Neuronal stem cell (in vitro differentiated cells): ENCODE measurements around the gene ERO1B.

Experiments
- DNase-seq: peaks from one replicate; pipeline ENCODE4 v3.0.0-alpha.2; 2013; ENCODE audit warnings: low spot score
- H2AFZ ChIP-seq: one replicate; pipeline ENCODE4 v1.6.1; 2013; ENCODE audit warnings: mild to moderate bottlenecking, low read length, inconsistent platforms
- H2AK5ac ChIP-seq: 2 replicates; pipeline ENCODE4 v1.6.1; 2013; ENCODE audit warnings: low read depth, mild to moderate bottlenecking, inconsistent platforms, low read length, moderate library complexity, mixed read lengths
- H2BK120ac ChIP-seq: 2 replicates; pipeline ENCODE4 v1.6.1; 2013; ENCODE audit warnings: low read depth, mild to moderate bottlenecking, inconsistent platforms, low read length, moderate library complexity, mixed read lengths
- H2BK12ac ChIP-seq: one replicate; pipeline ENCODE4 v1.6.1; 2013; ENCODE audit warnings: low read length, inconsistent platforms
- H2BK15ac ChIP-seq: 2 replicates; pipeline ENCODE4 v1.6.1; 2013; ENCODE audit warnings: mild to moderate bottlenecking, low read length, inconsistent platforms, mixed read lengths
- H2BK5ac ChIP-seq: one replicate; pipeline ENCODE4 v1.6.1; 2013; ENCODE audit warnings: inconsistent platforms, mild to moderate bottlenecking, low read length, moderate library complexity
- H3K14ac ChIP-seq: one replicate; pipeline ENCODE4 v1.6.1; 2013; ENCODE audit warnings: low read length, inconsistent platforms
- H3K18ac ChIP-seq: 2 replicates; pipeline ENCODE4 v1.6.1; 2013; ENCODE audit warnings: low read length, inconsistent platforms
- H3K23ac ChIP-seq: 2 replicates; pipeline ENCODE4 v1.6.1; 2013; ENCODE audit warnings: low read depth, mild to moderate bottlenecking, mixed read lengths, low read length, inconsistent platforms; ENCODE audit not compliant: poor library complexity
- H3K27ac ChIP-seq: replicated peaks from 3 replicates; pipeline ENCODE4 v1.5.1; 2013; ENCODE audit warnings: low read length, inconsistent platforms
- H3K27me3 ChIP-seq, 3 experiments: 2 replicates each; pipeline ENCODE4 v1.6.1; 2013; ENCODE audit warnings: low read length in 3 of 3, mild to moderate bottlenecking in 2 of 3, inconsistent platforms in 1 of 3, low read depth in 1 of 3, mixed read lengths in 1 of 3, moderate library complexity in 1 of 3; ENCODE audit not compliant: control insufficient read depth in 3 of 3, insufficient read depth in 3 of 3
- H3K36me3 ChIP-seq, 2 donors: replicated peaks in 1 of 2; 2 replicates each; pipeline ENCODE4 v1.6.1; 2013; ENCODE audit warnings: low read length in 2 of 2; ENCODE audit not compliant: control insufficient read depth in 2 of 2, insufficient read depth in 2 of 2
- H3K4ac ChIP-seq: 2 replicates; pipeline ENCODE4 v1.6.1; 2013; ENCODE audit warnings: inconsistent platforms, mild to moderate bottlenecking, low read length, moderate library complexity
- H3K4me1 ChIP-seq, 2 donors: 1 replicate in 1 of 2; 2 replicates in 1 of 2; pipeline ENCODE4 v1.6.1; 2013; ENCODE audit warnings: low read length in 2 of 2, low read depth in 1 of 2; ENCODE audit not compliant: control insufficient read depth in 2 of 2, insufficient read depth in 1 of 2
- H3K4me2 ChIP-seq: one replicate; pipeline ENCODE4 v1.6.1; 2013; ENCODE audit warnings: mild to moderate bottlenecking, low read length, inconsistent platforms; ENCODE audit not compliant: insufficient read depth, poor library complexity, severe bottlenecking
- H3K4me3 ChIP-seq, 2 donors: 2 replicates each; pipeline ENCODE4 v1.5.1; 2013; ENCODE audit warnings: low read length in 2 of 2, mild to moderate bottlenecking in 2 of 2, inconsistent platforms in 1 of 2, moderate library complexity in 1 of 2
- H3K79me1 ChIP-seq: one replicate; pipeline ENCODE4 v1.6.1; 2013; ENCODE audit warnings: low read depth, mild to moderate bottlenecking, inconsistent platforms, low read length, moderate library complexity
- H3K9ac ChIP-seq: one replicate; pipeline ENCODE4 v1.6.1; 2013; ENCODE audit warnings: mild to moderate bottlenecking, low read depth, low read length, inconsistent platforms; ENCODE audit not compliant: poor library complexity
- H3K9me3 ChIP-seq, 2 donors: replicated peaks in 1 of 2; 2 replicates each; pipeline versions ENCODE3 to v1.6.1; 2013; ENCODE audit warnings: low read length in 2 of 2, mild to moderate bottlenecking in 2 of 2, inconsistent platforms in 1 of 2, low read depth in 1 of 2, mixed read lengths in 1 of 2, moderate library complexity in 1 of 2; ENCODE audit not compliant: control insufficient read depth in 2 of 2, insufficient read depth in 1 of 2
- H4K8ac ChIP-seq: one replicate; pipeline ENCODE4 v1.6.1; 2013; ENCODE audit warnings: low read depth, mild to moderate bottlenecking, inconsistent platforms, low read length, moderate library complexity
- H4K91ac ChIP-seq: one replicate; pipeline ENCODE4 v1.6.1; 2013; ENCODE audit warnings: low read length, low read depth, mild to moderate bottlenecking, inconsistent platforms; ENCODE audit not compliant: poor library complexity
- WGBS, 2 donors: extraction: QIAGEN DNeasy Blood & Tissue Kit; methylation state at CpG; one replicate each; pipeline ENCODE4 v1.1.7; 2013; ENCODE audit warnings: missing lambda C conversion rate in 2 of 2, mixed read lengths in 1 of 2; ENCODE audit not compliant: insufficient read length in 2 of 2, insufficient replicate concordance in 1 of 2; ENCODE audit errors: extremely low coverage in 2 of 2; 5-methylcytosine and 5-hydroxymethylcytosine counted together

The ERO1B gene

GRCh38 chr1:236269439-236269838, 12.3 kb downstream of the ERO1B start:
- Histone ChIP-seq H4K8ac (no peak overlapping the region), H3K9me3 (no peaks in the 10 kb centered on the region), H2BK5ac (no peak overlapping the region), H3K23ac (no peak overlapping the region), H4K91ac (no peak overlapping the region), H2AFZ (no peak overlapping the region), H3K27me3 (no peaks in the 10 kb centered on the region), H3K36me3 (no peaks in the 10 kb centered on the region), H2BK12ac (no peak overlapping the region), H3K27ac (no peak overlapping the region), H3K14ac (no peak overlapping the region), H2BK15ac (no peak overlapping the region), H3K79me1 (no peaks in the 10 kb centered on the region), H3K4me1 (no peaks in the 10 kb centered on the region), H2BK120ac (no peak overlapping the region), H3K18ac (no peak overlapping the region), H3K4me2 (no peak overlapping the region), H3K4ac (no peak overlapping the region), H3K4me3 (no peak overlapping the region), H2AK5ac (no peak overlapping the region), H3K9ac (no peak overlapping the region)
- DNase-seq: no peak

- Histone ChIP-seq H3K27me3 (no peaks in the 10 kb centered on the region), H3K14ac (no peak overlapping the region), H4K8ac (no peak overlapping the region), H3K18ac (no peak overlapping the region), H4K91ac (no peak overlapping the region), H2BK15ac (no peak overlapping the region), H3K4me2 (no peak overlapping the region), H2AK5ac (no peak overlapping the region), H2AFZ (no peak overlapping the region), H2BK12ac (no peak overlapping the region), H3K4me3 (no peak overlapping the region), H3K27ac (no peak overlapping the region), H3K79me1 (no peaks in the 10 kb centered on the region), H3K4ac (no peak overlapping the region), H3K23ac (no peak overlapping the region), H3K9ac (no peak overlapping the region), H2BK120ac (no peak overlapping the region), H2BK5ac (no peak overlapping the region), H3K9me3 (no peaks in the 10 kb centered on the region), H3K4me1 (no peaks in the 10 kb centered on the region), H3K36me3 (no peaks in the 10 kb centered on the region)
- no peak for DNase-seq
Observed at GRCh38 chr1:236261898-236262297, 19.9 kb downstream of the ERO1B start.

DNA sequence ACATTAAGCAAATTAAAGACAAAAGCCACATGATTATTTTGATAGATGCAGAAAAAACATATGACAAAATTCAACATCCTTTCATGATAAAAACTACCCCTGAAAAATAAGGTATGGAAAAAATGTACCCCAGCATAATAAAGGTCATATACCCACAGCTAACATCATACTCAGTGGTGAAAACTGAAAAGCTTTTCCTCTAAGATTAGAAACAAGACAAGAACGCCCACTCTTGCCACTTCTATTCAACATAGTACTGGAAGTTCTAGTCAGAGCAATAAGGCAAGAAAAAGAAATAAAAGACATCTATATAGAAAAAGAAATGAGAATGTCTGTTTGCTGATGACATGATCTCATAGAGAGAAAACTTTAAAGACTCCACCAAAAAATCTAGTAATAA, 20.7 kb downstream of the ERO1B start:
- H2AK5ac ChIP-seq: no peak overlapping the region
- no peak overlapping the region for H2BK120ac ChIP-seq
- no peak overlapping the region for H2BK15ac ChIP-seq
- no peaks in the 10 kb centered on the region for H3K79me1 ChIP-seq
- DNase-seq: no peak
- H2AFZ ChIP-seq: no peak overlapping the region
- no peak overlapping the region for H3K9ac ChIP-seq
- H4K91ac ChIP-seq: no peak overlapping the region
- H4K8ac ChIP-seq: no peak overlapping the region
- H3K4me3 ChIP-seq: no peak overlapping the region
- H3K9me3 ChIP-seq: no peaks in the 10 kb centered on the region
- H3K4ac ChIP-seq: no peak overlapping the region
- H3K18ac ChIP-seq: no peak overlapping the region
- H3K4me2 ChIP-seq: no peak overlapping the region
- no CpG with 5 or more reads among the region's 1 CpG for WGBS, 2 donors
- no peak overlapping the region for H2BK5ac ChIP-seq
- H3K27me3 ChIP-seq: no peaks in the 10 kb centered on the region
- H2BK12ac ChIP-seq: no peak overlapping the region
- H3K36me3 ChIP-seq: no peaks in the 10 kb centered on the region
- H3K23ac ChIP-seq: no peak overlapping the region
- no peak overlapping the region for H3K14ac ChIP-seq
- H3K27ac ChIP-seq: no peak overlapping the region
- no peaks in the 10 kb centered on the region for H3K4me1 ChIP-seq

- Histone ChIP-seq H3K4me3 (no peak overlapping the region), H4K91ac (no peak overlapping the region), H2AFZ (no peak overlapping the region), H3K36me3 (no peaks in the 10 kb centered on the region), H4K8ac (no peak overlapping the region), H2BK5ac (no peak overlapping the region), H3K79me1 (no peaks in the 10 kb centered on the region), H2AK5ac (no peak overlapping the region), H3K4ac (no peak overlapping the region), H3K14ac (no peak overlapping the region), H3K4me2 (no peak overlapping the region), H3K23ac (no peak overlapping the region), H2BK15ac (no peak overlapping the region), H3K18ac (no peak overlapping the region), H2BK12ac (no peak overlapping the region), H3K9me3 (no peaks in the 10 kb centered on the region), H2BK120ac (no peak overlapping the region), H3K4me1 (no peaks in the 10 kb centered on the region), H3K27ac (no peak overlapping the region), H3K27me3 (no peaks in the 10 kb centered on the region), H3K9ac (no peak overlapping the region)
- no CpG with 5 or more reads among the region's 1 CpG for WGBS, 2 donors
- no peak for DNase-seq
Observed at GRCh38 chr1:236259043-236259442, 22.7 kb downstream of the ERO1B start.
